B cell (primary cell): ENCODE results near the gene VPS54.

ENCODE experiments used
- CTCF ChIP-seq: fragments of 200-600 bp; IDR thresholded peaks from one replicate; pipeline ENCODE4 v1.8.0; 2022; ENCODE audit warnings: antibody characterized with exemption, mild to moderate bottlenecking
- EZH2 ChIP-seq: IDR thresholded peaks from 2 replicates; pipeline ENCODE4 v1.6.1; 2012; ENCODE audit warnings: borderline replicate concordance, low read depth, mild to moderate bottlenecking, moderate library complexity, low read length; ENCODE audit not compliant: insufficient read depth, poor library complexity, severe bottlenecking

GRCh38 chr2:63882395-63883105 lies 136.7 kb downstream of the VPS54 start:
- no peak for TF ChIP-seq EZH2
- TF ChIP-seq CTCF, result no peak
